Astrocyte of the spinal cord (primary cell): ENCODE data around the gene TTF2.

Experiments used
- DNase-seq: peaks from one replicate; pipeline ENCODE4 v3.0.0; 2011; ENCODE audit warnings: low read depth, low spot score
- H3K4me3 ChIP-seq: 2 replicates; pipeline ENCODE4 v1.5.1; 2011; ENCODE audit warnings: low read depth, mild to moderate bottlenecking, low read length, moderate library complexity
- CTCF ChIP-seq: IDR thresholded peaks from 2 replicates; pipeline ENCODE4 v1.5.1; 2012; ENCODE audit warnings: low read depth, mild to moderate bottlenecking, low read length, inconsistent platforms
- in situ Hi-C: cut with HindIII; loops from 2 replicates; pipeline ENCODE4 v1.10.0; 2017; ENCODE audit warnings: low sequenced_read_pairs

Gene TTF2

GRCh38 chr1:117066367-117066766, 6.2 kb downstream of the TTF2 start:
- H3K4me3 ChIP-seq: no peak overlapping the region
- no peak for TF ChIP-seq CTCF
- in situ Hi-C loops: no loop called here
- DNase-seq: no peak

GRCh38 chr1:117067533-117068370, 7.6 kb downstream of the TTF2 start:
- H3K4me3 ChIP-seq: no peak overlapping the region
- in situ Hi-C loops: no loop called here
- TF ChIP-seq CTCF: peak; percentile 73
- DNase-seq: peak; percentile 60

DNA sequence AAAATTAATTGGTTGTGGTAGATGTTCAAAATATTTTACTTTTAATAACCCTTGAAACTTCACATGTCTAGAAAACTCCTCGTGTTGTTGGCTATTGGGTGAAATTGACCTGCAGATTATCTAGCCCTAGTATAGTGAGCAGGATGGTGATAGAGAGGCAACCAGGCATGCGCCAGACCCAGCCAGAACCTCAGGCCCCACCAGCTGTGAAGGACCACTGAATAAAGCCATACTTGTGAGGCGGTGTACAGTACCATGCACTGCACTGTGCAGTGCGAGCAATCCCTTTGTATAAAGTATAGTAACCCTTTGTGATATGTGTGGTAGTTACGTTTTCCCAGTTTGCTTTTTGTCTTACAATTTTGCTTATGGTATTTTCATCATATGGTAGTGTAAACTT, 8.5 kb downstream of the TTF2 start:
- DNase-seq: no peak
- TF ChIP-seq CTCF: no peak
- H3K4me3 ChIP-seq: no peak overlapping the region
- in situ Hi-C loops: no loop called here

- DNase-seq: no peak
- no peak overlapping the region for H3K4me3 ChIP-seq
- in situ Hi-C loops: no loop called here
- no peak for TF ChIP-seq CTCF
Measured at GRCh38 chr1:117069220-117069844, 9.2 kb downstream of the TTF2 start.

DNA sequence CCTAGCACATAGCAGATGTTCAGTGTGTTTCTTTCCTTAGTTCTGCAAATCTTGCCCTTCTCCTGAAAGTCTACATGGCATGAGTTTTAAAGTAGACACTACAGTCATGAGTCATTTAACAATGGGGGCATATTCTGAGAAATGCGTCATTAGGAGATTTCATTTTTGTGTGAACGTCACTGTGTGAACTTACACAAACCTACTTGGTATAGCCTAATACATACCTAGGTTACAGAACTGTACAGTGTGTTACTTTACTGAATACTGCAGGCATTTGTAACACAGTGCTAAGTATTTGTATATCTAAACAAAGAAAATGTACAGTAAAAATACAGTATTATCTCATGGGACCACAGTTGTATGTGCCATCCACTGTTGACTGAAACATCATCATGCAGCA, 10.0 kb downstream of the TTF2 start:
- H3K4me3 ChIP-seq: no peak overlapping the region
- no peak for TF ChIP-seq CTCF
- in situ Hi-C loops: no loop called here
- DNase-seq: peak; percentile 74

- in situ Hi-C loops: no loop called here
- DNase-seq: no peak
- H3K4me3 ChIP-seq: no peak overlapping the region
- TF ChIP-seq CTCF: no peak
Measured at GRCh38 chr1:117076648-117077047, 16.5 kb downstream of the TTF2 start.
